HK-2 (cell line): ENCODE results near the gene HS3ST5.

Source experiments
- DNase-seq: peaks from one replicate; pipeline ENCODE4 v3.0.0-alpha.2; 2018; ENCODE audit not compliant: unreplicated experiment

Gene HS3ST5

GRCh38 chr6:114195631-114196403 lies 147.0 kb downstream of the HS3ST5 start:
- no peak for DNase-seq

GRCh38 chr6:114195027-114195365 lies 147.8 kb downstream of the HS3ST5 start:
- no peak for DNase-seq

- DNase-seq: no peak
Measured at GRCh38 chr6:114194362-114195026, 148.3 kb downstream of the HS3ST5 start.

- DNase-seq: no peak
Measured at GRCh38 chr6:114187563-114187962, 155.3 kb downstream of the HS3ST5 start.

- DNase-seq: no peak
Measured at GRCh38 chr6:114181664-114182063, 161.2 kb downstream of the HS3ST5 start.

GRCh38 chr6:114179411-114179810 lies 163.4 kb downstream of the HS3ST5 start:
- DNase-seq: no peak

GRCh38 chr6:114176726-114177125 lies 166.1 kb downstream of the HS3ST5 start:
- no peak for DNase-seq

GRCh38 chr6:114172576-114173260 lies 170.1 kb downstream of the HS3ST5 start:
- DNase-seq: no peak

GRCh38 chr6:114171473-114171872 lies 171.3 kb downstream of the HS3ST5 start:
- DNase-seq: no peak

- DNase-seq: no peak
Measured at GRCh38 chr6:114170958-114171387, 171.8 kb downstream of the HS3ST5 start.

GRCh38 chr6:114170372-114170771 lies 172.5 kb downstream of the HS3ST5 start:
- no peak for DNase-seq

- no peak for DNase-seq
Measured at GRCh38 chr6:114169763-114170162, 173.1 kb downstream of the HS3ST5 start.

GRCh38 chr6:114167583-114168576 lies 174.9 kb downstream of the HS3ST5 start:
- no peak for DNase-seq

GRCh38 chr6:114164207-114164606 lies 178.6 kb downstream of the HS3ST5 start:
- no peak for DNase-seq

- DNase-seq: no peak
Measured at GRCh38 chr6:114162691-114163347, 180.0 kb downstream of the HS3ST5 start.

GRCh38 chr6:114160881-114161280 lies 181.9 kb downstream of the HS3ST5 start:
- no peak for DNase-seq

GRCh38 chr6:114159727-114160126 lies 183.1 kb downstream of the HS3ST5 start:
- no peak for DNase-seq

- no peak for DNase-seq
Measured at GRCh38 chr6:114158838-114159694, 183.8 kb downstream of the HS3ST5 start.

- DNase-seq: no peak
Measured at GRCh38 chr6:114158411-114158810, 184.4 kb downstream of the HS3ST5 start.

- DNase-seq: no peak
Measured at GRCh38 chr6:114157848-114158247, 185.0 kb downstream of the HS3ST5 start.
